ENCODE data around the gene ODAD4. TPM values are rescaled to one million over a fixed set of nuclear protein-coding genes. Genes with fewer than 3 reads are reported as not detected.

Gene ODAD4
- total RNA-seq, 1 experiment from 2014 or later = 0.15 TPM

DNA sequence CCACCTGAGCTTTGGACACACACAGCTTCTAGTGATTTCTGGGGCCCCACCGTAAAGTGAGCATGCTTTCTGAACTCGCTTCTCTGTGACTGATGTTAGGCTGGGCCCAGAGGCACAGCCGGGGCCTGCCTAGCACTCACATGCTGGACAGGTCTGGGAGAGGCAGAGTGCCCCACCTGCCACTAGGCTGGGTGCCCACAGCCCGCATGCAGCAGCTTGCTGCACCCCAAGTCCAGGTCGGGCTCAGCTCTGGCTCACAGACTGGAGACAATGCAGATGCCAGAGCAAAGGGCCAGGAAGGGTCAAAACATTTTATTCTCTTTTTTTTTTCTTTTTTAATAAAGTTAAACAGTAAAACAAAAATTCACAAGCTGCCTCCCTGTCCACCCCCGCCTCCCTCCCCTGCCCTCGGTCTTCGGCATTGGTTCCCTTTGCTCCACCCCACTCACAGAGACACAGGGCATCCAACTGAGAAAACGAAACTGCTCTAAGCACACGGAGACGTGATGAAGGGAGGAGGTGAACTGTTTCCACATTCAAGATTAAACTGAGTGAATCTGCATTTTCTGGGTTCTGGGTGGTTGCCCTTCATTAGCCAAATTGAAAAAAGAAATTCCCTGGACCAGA lies 45.8 kb downstream of the ODAD4 start:
- CTCF ChIA-PET = no interaction called here
- peaks cover 24% of the 10 kb centered on the region for H3K4me1 ChIP-seq (ENCODE audit: insufficient read depth, low read length)
- no peak overlapping the region for H2AFZ ChIP-seq (ENCODE audit: low read length)
- H3K4me3 ChIP-seq (ENCODE audit: low read length) = no peak overlapping the region
- H3K9me3 ChIP-seq (ENCODE audit: low read length) = no peaks in the 10 kb centered on the region
- POLR2A ChIA-PET (ENCODE audit: unreplicated experiment) = no interaction called here
- no peak overlapping the region for H3K4me2 ChIP-seq (ENCODE audit: low read length)
- no peaks in the 10 kb centered on the region for H3K27me3 ChIP-seq (ENCODE audit: low read length)
- no peak overlapping the region for H3K9ac ChIP-seq (ENCODE audit: low read length)
- no peak overlapping the region for H3K27ac ChIP-seq (ENCODE audit: low read length)
- TF ChIP-seq EZH2 (IDR thresholded peaks at IDR 0.05; ENCODE audit: low read length, unreplicated experiment) (no peak), EZH2phosphoT487 (IDR thresholded peaks at IDR 0.05; ENCODE audit: borderline replicate concordance, low read length) (no peak)
- TF ChIP-seq, protein P1, sequence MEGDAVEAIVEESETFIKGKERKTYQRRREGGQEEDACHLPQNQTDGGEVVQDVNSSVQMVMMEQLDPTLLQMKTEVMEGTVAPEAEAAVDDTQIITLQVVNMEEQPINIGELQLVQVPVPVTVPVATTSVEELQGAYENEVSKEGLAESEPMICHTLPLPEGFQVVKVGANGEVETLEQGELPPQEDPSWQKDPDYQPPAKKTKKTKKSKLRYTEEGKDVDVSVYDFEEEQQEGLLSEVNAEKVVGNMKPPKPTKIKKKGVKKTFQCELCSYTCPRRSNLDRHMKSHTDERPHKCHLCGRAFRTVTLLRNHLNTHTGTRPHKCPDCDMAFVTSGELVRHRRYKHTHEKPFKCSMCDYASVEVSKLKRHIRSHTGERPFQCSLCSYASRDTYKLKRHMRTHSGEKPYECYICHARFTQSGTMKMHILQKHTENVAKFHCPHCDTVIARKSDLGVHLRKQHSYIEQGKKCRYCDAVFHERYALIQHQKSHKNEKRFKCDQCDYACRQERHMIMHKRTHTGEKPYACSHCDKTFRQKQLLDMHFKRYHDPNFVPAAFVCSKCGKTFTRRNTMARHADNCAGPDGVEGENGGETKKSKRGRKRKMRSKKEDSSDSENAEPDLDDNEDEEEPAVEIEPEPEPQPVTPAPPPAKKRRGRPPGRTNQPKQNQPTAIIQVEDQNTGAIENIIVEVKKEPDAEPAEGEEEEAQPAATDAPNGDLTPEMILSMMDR (conservative IDR thresholded peaks at IDR 0.05; ENCODE audit: low read depth, low read length) = no peak
- peaks cover 21% of the 10 kb centered on the region; the same call in 1 of the 2 replicates for H3K36me3 ChIP-seq (ENCODE audit: low read depth, low read length)
- DNase-seq (no peak), ATAC-seq (no peak)
- no peaks in the 10 kb centered on the region for H3F3A ChIP-seq (ENCODE audit: low read length, unreplicated experiment)
- peaks cover 7% of the 10 kb centered on the region for H4K20me1 ChIP-seq (ENCODE audit: low read length)
- peaks cover 13% of the 10 kb centered on the region; the same call in 1 of the 2 replicates for H3K79me2 ChIP-seq (ENCODE audit: low read length)
- intact Hi-C loops (cut with micrococcal nuclease) = no loop called here
- no TSS peak for BruUV-seq (replicated peaks)
- H3K9me2 ChIP-seq (replicated peaks; ENCODE audit: low read length) = no peaks in the 10 kb centered on the region

DNA sequence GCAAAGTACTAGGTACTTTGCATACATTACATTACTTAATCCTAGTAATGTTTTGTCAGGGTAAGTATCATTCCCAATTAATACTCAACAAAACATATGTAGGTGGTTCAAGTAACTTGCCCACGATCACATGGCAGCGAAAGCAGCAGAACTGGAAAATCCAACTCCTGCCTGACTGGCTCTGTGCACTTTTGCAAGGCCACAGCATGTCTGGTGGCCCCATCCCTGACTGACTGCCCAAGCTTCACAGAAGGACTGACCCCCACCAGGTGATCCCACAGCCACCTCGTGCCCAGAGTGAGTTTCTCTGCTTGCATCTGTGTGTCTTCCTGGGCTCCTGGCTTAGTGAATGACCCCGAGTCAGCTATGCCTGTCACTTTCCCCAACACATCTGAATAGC lies 47.6 kb downstream of the ODAD4 start:
- H3K9ac ChIP-seq (ENCODE audit: low read length) = no peak overlapping the region
- H3K9me2 ChIP-seq (replicated peaks; ENCODE audit: low read length) = no peaks in the 10 kb centered on the region
- no peaks in the 10 kb centered on the region for H3K9me3 ChIP-seq (ENCODE audit: low read length)
- BruUV-seq (replicated peaks) = no TSS peak
- intact Hi-C loops (cut with micrococcal nuclease) = no loop called here
- CTCF ChIA-PET = no interaction called here
- POLR2A ChIA-PET (ENCODE audit: unreplicated experiment) = interaction anchor here (0.6 kb wide), 1 partner anchor 14 kb away, joined by 12 read pairs; no protein-coding TSS in a partner anchor
- peaks cover 13% of the 10 kb centered on the region for H3K4me1 ChIP-seq (ENCODE audit: insufficient read depth, low read length)
- no peaks in the 10 kb centered on the region for H3K27me3 ChIP-seq (ENCODE audit: low read length)
- DNase-seq = peak; percentile 43
- no peak overlapping the region for H3K27ac ChIP-seq (ENCODE audit: low read length)
- H2AFZ ChIP-seq (ENCODE audit: low read length) = no peak overlapping the region
- H3K79me2 ChIP-seq (ENCODE audit: low read length) = no peaks in the 10 kb centered on the region
- no peak for ATAC-seq
- peaks cover 3% of the 10 kb centered on the region; the same call in 1 of the 2 replicates for H4K20me1 ChIP-seq (ENCODE audit: low read length)
- H3K4me2 ChIP-seq (ENCODE audit: low read length) = no peak overlapping the region
- no peaks in the 10 kb centered on the region for H3F3A ChIP-seq (ENCODE audit: low read length, unreplicated experiment)
- peaks cover 19% of the 10 kb centered on the region; the same call in 1 of the 2 replicates for H3K36me3 ChIP-seq (ENCODE audit: low read depth, low read length)
- no peak overlapping the region for H3K4me3 ChIP-seq (ENCODE audit: low read length)
- TF ChIP-seq EZH2phosphoT487 (IDR thresholded peaks at IDR 0.05; ENCODE audit: borderline replicate concordance, low read length) = no peak
- TF ChIP-seq EZH2 (IDR thresholded peaks at IDR 0.05; ENCODE audit: low read length, unreplicated experiment) = no peak
- TF ChIP-seq, protein P1 (conservative IDR thresholded peaks at IDR 0.05; ENCODE audit: low read depth, low read length) = no peak

- Histone ChIP-seq H3K27ac (ENCODE audit: low read length) (no peak overlapping the region), H3K4me2 (ENCODE audit: low read length) (no peak overlapping the region), H2AFZ (ENCODE audit: low read length) (no peak overlapping the region), H3K79me2 (ENCODE audit: low read length) (no peaks in the 10 kb centered on the region), H3K9me2 (replicated peaks; ENCODE audit: low read length) (no peaks in the 10 kb centered on the region), H3K4me3 (ENCODE audit: low read length) (no peak overlapping the region), H3K36me3 (ENCODE audit: low read depth, low read length) (peaks cover 33% of the 10 kb centered on the region), H4K20me1 (ENCODE audit: low read length) (no peaks in the 10 kb centered on the region), H3K27me3 (ENCODE audit: low read length) (no peaks in the 10 kb centered on the region), H3K9ac (ENCODE audit: low read length) (no peak overlapping the region), H3K9me3 (ENCODE audit: low read length) (no peaks in the 10 kb centered on the region), H3F3A (ENCODE audit: low read length, unreplicated experiment) (no peaks in the 10 kb centered on the region), H3K4me1 (ENCODE audit: insufficient read depth, low read length) (0 out of 2 replicates have a peak, but pooled peaks cover 5% of the 10 kb centered on the region)
- intact Hi-C loops (cut with micrococcal nuclease) = no loop called here
- TF ChIP-seq, protein P1 (conservative IDR thresholded peaks at IDR 0.05; ENCODE audit: low read depth, low read length) = no peak
- TF ChIP-seq EZH2phosphoT487 (IDR thresholded peaks at IDR 0.05; ENCODE audit: borderline replicate concordance, low read length) (no peak), EZH2 (IDR thresholded peaks at IDR 0.05; ENCODE audit: low read length, unreplicated experiment) (no peak)
- ChIA-PET CTCF (no interaction called here), POLR2A (ENCODE audit: unreplicated experiment) (no interaction called here)
- DNase-seq (no peak), ATAC-seq (peak; percentile 75)
- no TSS peak for BruUV-seq (replicated peaks)
Observed at GRCh38 chr17:41982026-41982760, 51.8 kb downstream of the ODAD4 start.
